ENCODE measurements around the gene FAM3B.

FAM3B gene

DNA sequence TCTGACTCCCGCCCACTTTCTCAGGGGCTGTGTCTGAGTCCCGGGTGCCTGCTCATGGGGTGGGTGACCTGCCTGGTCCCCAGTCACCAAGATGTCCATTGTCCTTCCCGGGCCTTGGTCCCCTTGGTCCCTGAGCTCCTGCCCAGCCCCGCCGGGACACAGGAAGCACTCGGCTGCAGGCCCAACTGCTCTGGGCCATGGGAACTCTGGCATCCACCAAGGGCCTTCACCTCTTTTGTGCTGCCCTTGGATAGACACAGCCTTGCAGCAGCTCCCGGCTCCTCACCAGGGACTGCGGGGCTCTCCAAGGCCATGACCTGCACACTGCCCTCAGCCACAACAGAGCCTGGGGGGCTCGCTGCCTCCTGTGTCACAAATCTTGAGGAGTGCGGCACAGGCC is 87.4 kb downstream of the FAM3B start:
- no peak for DNase-seq (ENCODE audit: low read depth in 2 of 2)
- no peak overlapping the region for H3K4me3 ChIP-seq (replicated peaks in 1 of 2; ENCODE audit: low read depth in 2 of 2, low read length in 2 of 2)
- no peak for TF ChIP-seq CTCF (IDR thresholded peaks at IDR 0.05; ENCODE audit: low read depth, low read length)

DNA sequence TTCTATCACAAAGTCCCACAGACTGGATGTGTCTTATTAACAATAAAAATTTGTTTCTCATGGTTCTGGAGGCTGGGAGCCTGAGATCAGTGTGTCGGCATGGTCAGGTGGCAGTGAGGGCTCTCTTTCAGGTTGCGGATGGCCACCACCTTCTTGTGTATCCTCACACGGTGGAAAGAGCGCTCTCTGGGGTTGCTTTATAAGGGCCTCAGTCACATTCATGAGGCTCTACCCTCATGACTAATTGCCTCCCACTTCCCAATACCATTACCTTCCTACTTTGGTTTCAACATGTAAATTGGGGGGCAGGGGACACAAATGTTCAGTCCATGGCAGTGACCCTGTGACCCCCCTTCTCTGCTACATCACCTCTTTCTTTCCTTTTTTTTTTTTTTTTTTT is 88.7 kb downstream of the FAM3B start:
- no peak for DNase-seq (ENCODE audit: low read depth in 2 of 2)
- no peak overlapping the region for H3K4me3 ChIP-seq (replicated peaks in 1 of 2; ENCODE audit: low read depth in 2 of 2, low read length in 2 of 2)
- TF ChIP-seq CTCF (IDR thresholded peaks at IDR 0.05; ENCODE audit: low read depth, low read length), result no peak

DNA sequence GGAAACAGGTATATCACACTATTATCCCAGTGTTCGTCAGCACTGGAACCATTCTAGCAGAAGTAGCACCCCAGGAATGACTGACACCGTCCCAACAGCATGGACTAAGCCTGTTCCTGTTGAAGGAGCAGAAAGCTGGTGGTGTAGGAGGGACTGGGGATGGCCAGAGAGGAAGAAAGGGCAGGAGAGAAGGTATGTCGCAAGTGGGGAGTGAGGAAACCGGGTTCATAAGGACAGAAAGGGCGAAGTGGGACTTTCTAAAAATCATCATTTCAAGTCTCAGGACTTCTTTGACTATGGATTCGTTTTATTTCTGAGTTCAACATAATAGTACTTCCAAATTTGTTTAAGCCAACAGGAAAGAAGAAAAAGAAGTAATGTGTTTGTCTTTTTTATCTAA is 89.7 kb downstream of the FAM3B start:
- no peak overlapping the region for H3K4me3 ChIP-seq (replicated peaks in 1 of 2; ENCODE audit: low read depth in 2 of 2, low read length in 2 of 2)
- TF ChIP-seq CTCF (IDR thresholded peaks at IDR 0.05; ENCODE audit: low read depth, low read length), result no peak
- no peak for DNase-seq (ENCODE audit: low read depth in 2 of 2)

Data from cardiac fibroblast (primary cell).